Measurements from ENCODE around the gene CYB5R3.
A peak's percentile ranks its signal among the peaks of the same experiment; 100 is the strongest.
"Not testable (repeated sequence)": the region's sequence is repeated elsewhere in the genome, so short reads cannot be mapped to it uniquely, and the experiment has no call there.

The CYB5R3 gene

GRCh38 chr22:42677936-42678335, 28.7 kb upstream of the CYB5R3 start:
- DNase-seq, result not testable (repeated sequence)

GRCh38 chr22:42676059-42676607, 26.9 kb upstream of the CYB5R3 start:
- no peak for DNase-seq

GRCh38 chr22:42673898-42674401, 24.8 kb upstream of the CYB5R3 start:
- no peak for DNase-seq

DNA sequence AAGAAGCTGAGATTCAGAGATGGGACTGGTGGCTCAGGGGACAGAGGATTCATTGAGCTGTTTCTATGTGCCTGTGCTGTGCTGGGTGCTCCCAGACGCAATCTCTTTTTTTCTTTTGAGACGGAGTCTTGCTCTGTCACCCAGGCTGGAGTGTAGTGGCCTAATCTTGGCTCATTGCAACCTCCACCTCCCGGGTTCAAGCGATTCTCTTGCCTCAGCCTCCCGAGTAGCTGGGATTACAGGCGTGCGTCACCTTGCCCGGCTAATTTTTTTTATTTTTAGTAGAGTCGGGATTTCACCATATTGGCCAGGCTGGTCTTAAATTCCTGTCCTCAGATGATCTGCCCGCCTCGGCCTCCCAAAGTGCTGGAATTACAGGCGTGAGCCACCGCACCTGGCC, 23.9 kb upstream of the CYB5R3 start:
- not testable (repeated sequence) for DNase-seq

GRCh38 chr22:42670921-42671709, 21.9 kb upstream of the CYB5R3 start:
- DNase-seq, result no peak

DNA sequence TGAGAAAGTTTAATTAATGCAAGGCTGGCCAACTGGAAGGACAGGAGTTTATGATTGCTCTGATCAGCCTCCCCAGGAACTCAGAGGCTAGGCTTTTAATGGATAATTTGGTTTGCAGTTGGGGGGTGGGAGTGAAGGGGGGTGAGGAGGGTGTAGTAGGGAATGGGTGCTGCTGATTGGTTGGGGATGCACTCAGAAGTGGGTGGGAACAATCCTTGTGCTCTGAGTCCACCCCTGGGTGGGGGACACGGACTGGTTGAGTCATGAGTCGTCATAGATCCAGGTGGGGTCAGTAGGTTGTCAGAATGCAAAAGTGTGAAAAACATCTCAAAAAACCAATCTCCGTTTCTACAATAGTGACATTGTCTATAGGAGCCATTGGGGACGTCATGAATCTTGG, 20.9 kb upstream of the CYB5R3 start:
- no peak for DNase-seq

DNA sequence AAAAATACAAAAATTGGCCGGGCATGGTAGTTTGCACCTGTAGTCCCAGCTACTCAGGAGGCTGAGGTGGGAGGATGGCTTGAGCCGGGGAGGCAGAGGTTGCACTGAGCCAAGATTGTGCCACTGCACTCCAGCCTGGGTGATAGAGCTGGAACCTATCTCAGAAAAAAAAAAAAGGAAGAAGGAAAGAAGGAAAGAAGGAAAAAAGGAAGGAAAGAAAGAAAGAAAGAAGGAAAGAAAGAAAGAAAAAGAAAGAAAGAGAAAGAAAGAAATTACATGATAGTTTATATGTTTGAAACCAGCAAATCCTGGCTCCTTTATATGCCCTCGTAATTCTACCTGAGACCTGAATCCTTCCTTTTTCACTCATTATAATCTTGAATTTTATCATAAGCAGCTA, 17.2 kb upstream of the CYB5R3 start:
- DNase-seq, result not testable (repeated sequence)

GRCh38 chr22:42664976-42665831, 16.0 kb upstream of the CYB5R3 start:
- DNase-seq, result no peak

DNA sequence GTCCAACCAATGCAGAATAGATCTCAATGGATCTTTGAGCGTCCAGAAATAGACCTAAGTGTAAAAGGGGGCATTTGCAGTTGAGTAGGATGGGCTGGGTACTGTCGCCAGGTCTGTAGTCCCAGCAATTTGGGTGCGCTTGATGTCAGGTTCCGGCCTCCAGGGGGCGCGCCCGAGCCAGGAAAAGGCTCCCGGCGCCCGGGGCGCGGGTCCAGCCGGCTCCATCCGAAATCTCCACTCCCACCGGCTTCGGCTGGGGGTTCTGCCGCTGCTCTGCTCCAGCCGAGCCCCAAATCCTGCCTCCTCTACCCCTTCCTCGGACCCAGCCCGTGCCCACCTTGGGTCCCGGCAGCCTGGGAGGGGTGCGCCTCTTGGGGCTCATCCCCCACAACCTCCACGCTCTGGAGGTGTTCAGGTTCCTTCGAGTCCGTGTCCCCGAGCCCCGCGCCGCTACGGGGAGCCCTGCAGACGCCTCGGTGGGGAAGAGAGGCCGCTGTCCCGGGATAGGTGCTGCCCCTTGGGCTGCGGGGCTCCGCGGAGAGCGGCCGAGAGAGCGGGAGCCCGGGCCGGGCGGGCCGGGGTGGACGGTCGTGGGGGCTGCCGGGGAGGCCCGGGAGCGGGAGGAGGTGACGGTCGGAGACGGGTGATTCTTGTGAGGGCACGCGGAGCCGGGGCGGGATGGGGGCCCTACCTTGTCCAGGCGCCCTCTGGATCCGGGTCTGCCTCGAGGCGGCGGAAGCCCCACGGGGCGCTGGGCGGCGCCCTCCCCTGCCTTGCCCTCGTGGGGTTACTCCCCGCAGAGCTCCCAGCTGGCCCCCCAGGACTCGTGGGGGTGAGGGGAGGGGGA, 13.0 kb upstream of the CYB5R3 start:
- DNase-seq, result peak; percentile 83

DNA sequence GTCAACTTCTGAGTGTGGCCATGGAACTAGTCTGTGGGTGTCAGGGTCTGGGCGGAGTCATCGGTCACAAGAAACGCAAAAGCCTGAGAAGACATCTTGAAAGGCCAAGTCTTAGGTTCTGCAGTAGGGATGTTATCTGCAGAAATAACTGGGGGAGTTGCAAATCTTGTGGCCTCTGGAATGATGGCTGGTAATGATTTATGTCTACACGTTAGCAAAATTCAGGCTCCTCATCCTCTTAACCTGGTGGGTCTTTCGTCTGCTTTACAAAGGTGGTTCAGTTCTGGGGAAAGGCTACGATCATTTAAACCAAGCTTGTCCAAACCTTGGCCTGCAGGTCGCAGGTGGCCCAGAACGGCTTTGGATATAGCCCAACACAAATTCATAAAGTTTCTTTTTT, 7.4 kb upstream of the CYB5R3 start:
- DNase-seq, result no peak

DNA sequence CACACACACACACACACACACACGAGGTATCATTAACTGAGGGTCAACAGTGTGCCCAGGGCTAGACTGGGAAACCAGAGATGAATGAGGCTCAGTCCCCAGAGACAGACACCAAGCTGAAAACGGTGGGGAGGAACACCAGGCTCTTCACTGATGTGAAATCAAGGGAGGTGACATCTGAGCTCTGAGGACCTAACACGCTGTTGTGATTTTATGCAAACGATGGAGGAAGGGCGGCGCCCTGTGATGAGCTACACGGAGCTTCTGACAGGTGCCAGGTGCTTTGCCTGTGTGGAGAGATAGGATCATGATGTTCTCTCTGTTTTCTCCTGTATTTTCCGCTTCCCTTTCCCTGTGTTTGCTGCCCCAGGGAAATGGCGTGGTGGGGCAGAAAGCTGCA, 6.5 kb upstream of the CYB5R3 start:
- DNase-seq, result no peak

DNA sequence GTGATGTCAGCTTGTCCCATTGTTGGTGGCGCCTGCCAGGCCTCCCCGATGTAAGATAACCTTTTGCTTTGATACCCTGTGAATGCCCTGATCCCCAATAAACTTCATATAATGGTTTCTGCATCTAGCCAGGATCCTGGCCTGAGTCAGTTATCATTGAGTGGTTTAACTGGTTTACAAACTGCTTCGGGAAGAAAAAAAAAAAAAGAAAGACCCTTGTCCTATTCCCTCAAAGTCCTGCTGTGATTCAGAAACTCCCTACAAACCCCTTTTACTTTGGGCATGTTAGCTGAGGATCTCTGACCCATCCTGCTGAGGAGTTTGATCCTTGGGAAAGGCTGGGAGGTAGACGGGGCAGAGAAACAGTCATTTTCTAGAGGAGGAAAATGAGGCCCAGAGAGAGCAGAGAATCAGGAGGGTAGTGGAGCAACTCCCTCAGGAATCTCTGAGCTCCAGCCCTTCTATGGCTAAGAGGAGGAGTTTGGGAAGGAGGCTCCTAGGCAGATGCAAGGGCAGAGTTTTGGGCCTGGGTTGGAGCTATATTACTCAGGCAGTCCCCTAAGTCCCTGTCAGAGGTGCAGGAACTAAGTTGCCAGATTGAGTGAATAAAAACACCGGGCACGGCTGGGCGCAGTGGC, 5.4 kb upstream of the CYB5R3 start:
- DNase-seq, result no peak

- DNase-seq, result no peak
Measured at GRCh38 chr22:42653999-42654398, 4.8 kb upstream of the CYB5R3 start.

- DNase-seq, result no peak
Measured at GRCh38 chr22:42651134-42651533, 1.9 kb upstream of the CYB5R3 start.

GRCh38 chr22:42648368-42649245, 585 bp downstream of the CYB5R3 start:
- no peak for DNase-seq

DNA sequence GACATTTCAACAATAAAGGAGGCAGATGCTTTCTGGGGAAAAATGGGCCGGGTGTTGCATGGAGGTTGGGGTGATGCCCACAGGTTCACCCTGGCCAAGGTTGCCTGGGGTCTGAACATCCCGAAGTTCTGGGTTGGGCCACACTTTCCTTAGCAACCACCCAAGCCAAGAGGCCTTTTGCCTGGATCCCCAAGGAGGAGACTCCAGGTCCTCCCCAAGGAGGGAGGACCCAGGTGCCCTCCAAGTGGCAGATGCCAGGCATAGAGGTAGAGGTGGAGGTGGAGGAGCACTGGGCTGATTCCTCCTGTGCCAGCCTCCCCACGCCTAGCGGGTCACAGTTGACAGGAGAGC, 1.2 kb downstream of the CYB5R3 start:
- DNase-seq, result no peak

DNA sequence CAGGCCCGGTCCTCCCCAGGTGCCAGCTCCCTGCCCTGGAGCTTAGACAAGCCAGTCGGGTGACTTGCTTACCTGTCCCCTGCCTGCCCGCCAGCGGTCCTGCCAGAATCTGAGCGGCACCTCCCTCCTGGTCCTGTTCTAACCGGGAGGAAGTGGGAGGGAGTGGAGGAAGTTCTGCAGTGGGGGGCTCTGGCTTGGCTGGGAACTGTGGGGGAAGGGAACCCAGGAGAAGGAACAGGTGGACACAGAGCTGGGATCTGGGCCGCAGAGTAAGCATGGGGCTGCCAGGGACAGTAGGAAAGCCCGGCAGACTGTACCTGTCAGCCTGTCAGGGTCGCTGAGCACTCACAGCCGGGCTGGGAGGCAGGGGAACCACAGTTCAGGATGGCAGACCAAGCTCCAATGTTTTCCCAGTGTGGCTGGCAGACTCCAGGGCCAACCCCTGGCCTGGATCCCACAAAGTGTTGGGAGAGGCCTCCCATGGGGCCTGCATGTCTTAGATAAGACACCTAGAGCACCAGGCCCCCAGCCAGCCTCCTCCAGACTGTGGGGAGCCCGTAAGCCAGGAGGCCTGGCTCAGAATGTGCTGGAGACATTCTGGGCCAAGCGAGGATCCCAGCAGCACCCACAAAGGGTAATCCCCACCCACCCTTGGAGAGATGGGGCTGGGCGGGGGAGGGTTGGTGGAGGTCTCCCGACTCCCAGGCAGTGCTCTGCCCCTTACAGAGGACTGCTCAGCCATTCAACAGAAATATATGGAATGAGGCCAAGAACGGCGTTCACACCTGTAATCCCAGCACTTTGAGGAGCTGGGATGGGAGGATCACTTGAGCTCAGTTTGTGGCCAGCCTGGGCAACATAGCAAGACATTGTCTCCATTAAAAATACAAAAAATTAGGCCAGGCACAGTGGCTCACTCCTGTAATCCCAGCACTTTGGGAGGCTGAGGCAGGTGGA, 2.3 kb downstream of the CYB5R3 start:
- DNase-seq, result no peak

- DNase-seq, result no peak
Measured at GRCh38 chr22:42645938-42646568, 3.1 kb downstream of the CYB5R3 start.

- no peak for DNase-seq
Measured at GRCh38 chr22:42645341-42645937, 3.8 kb downstream of the CYB5R3 start.
